ENCODE results near the gene GDF2. TPM values are rescaled to one million over a fixed set of nuclear protein-coding genes. Genes with fewer than 3 reads are reported as not detected.

GDF2 gene
- total RNA-seq, 4 donors from 2014 or later, result not detected

- 76 to 87% methylated on average over 3 to 4 of the region's 4 CpGs for WGBS, 2 donors
- Histone ChIP-seq H3K36me3 (no peaks in the 10 kb centered on the region), H3K4me1 (no peaks in the 10 kb centered on the region), H3K27me3 (no peaks in the 10 kb centered on the region), H3K4me3 (no peak overlapping the region), H3K27ac (no peak overlapping the region), H3K9me3 (no peaks in the 10 kb centered on the region)
- intact Hi-C loops (cut with DNase I), result no loop called here
- TF ChIP-seq CTCF (IDR thresholded peaks at IDR 0.05) (no peak), POLR2A (IDR thresholded peaks at IDR 0.05) (no peak)
- no peak for DNase-seq
These were observed 31.9 kb downstream of the GDF2 start for GRCh38 chr10:47354165-47354564.

- Histone ChIP-seq H3K9me3 (no peaks in the 10 kb centered on the region), H3K27me3 (no peaks in the 10 kb centered on the region), H3K27ac (no peak overlapping the region), H3K4me3 (no peak overlapping the region), H3K36me3 (no peaks in the 10 kb centered on the region), H3K4me1 (no peaks in the 10 kb centered on the region)
- intact Hi-C loops (cut with DNase I), result no loop called here
- TF ChIP-seq POLR2A (IDR thresholded peaks at IDR 0.05) (no peak), CTCF (IDR thresholded peaks at IDR 0.05) (no peak)
- DNase-seq, result no peak
- WGBS, 2 donors, result 75 to 85% methylated on average over 1 of the region's 1 CpG
These were observed 32.6 kb downstream of the GDF2 start for GRCh38 chr10:47354900-47355299.

- intact Hi-C loops (cut with DNase I), result no loop called here
- Histone ChIP-seq H3K27ac (no peak overlapping the region), H3K36me3 (no peaks in the 10 kb centered on the region), H3K9me3 (no peaks in the 10 kb centered on the region), H3K4me1 (peaks cover 0 to 16% (median 0%) of the 10 kb centered on the region in 3 donors), H3K4me3 (no peak overlapping the region), H3K27me3 (no peaks in the 10 kb centered on the region)
- 83% methylated on average over 4 to 5 of the region's 5 CpGs for WGBS, 2 donors
- TF ChIP-seq CTCF (IDR thresholded peaks at IDR 0.05), result no peak
- no peak for TF ChIP-seq POLR2A (IDR thresholded peaks at IDR 0.05)
- no peak for DNase-seq
These were observed 34.5 kb downstream of the GDF2 start for GRCh38 chr10:47356708-47357107.

GRCh38 chr10:47357131-47357582 is 34.9 kb downstream of the GDF2 start:
- intact Hi-C loops (cut with DNase I), result no loop called here
- TF ChIP-seq CTCF (IDR thresholded peaks at IDR 0.05), result no peak
- no peak for TF ChIP-seq POLR2A (IDR thresholded peaks at IDR 0.05)
- no peaks in the 10 kb centered on the region for H3K27me3 ChIP-seq
- peaks cover 0 to 19% (median 0%) of the 10 kb centered on the region in 3 donors for H3K4me1 ChIP-seq
- 88 to 100% methylated on average over 1 to 3 of the region's 12 CpGs for WGBS, 2 donors
- H3K9me3 ChIP-seq, result no peaks in the 10 kb centered on the region
- no peak for DNase-seq
- no peak overlapping the region for H3K27ac ChIP-seq
- no peak overlapping the region for H3K4me3 ChIP-seq
- H3K36me3 ChIP-seq, result no peaks in the 10 kb centered on the region

GRCh38 chr10:47357911-47358310 is 35.7 kb downstream of the GDF2 start:
- no peak overlapping the region for H3K4me3 ChIP-seq
- H3K4me1 ChIP-seq, result peaks cover 0 to 21% (median 0%) of the 10 kb centered on the region in 3 donors
- no peak for TF ChIP-seq POLR2A (IDR thresholded peaks at IDR 0.05)
- TF ChIP-seq CTCF (IDR thresholded peaks at IDR 0.05), result no peak
- H3K9me3 ChIP-seq, result no peaks in the 10 kb centered on the region
- H3K27ac ChIP-seq, result no peak overlapping the region
- 86% methylated on average over 3 of the region's 3 CpGs; no CpG with 5 or more reads in 1 of the 2 donors for WGBS, 2 donors
- no peaks in the 10 kb centered on the region for H3K36me3 ChIP-seq
- no peaks in the 10 kb centered on the region for H3K27me3 ChIP-seq
- no peak for DNase-seq
- intact Hi-C loops (cut with DNase I), result no loop called here

Measured in esophagus squamous epithelium (tissue), 5 donors.